ENCODE results near the gene AOC1.

AOC1 gene

GRCh38 chr7:150848111-150848510 is 4.2 kb upstream of the AOC1 start:
- no peaks in the 10 kb centered on the region for H3K9me3 ChIP-seq (ENCODE audit: control insufficient read depth, insufficient read depth, low read length)
- H3K9ac ChIP-seq (ENCODE audit: low read depth, low read length), result no peak overlapping the region
- H3K36me3 ChIP-seq (ENCODE audit: insufficient read depth, low read length), result no peaks in the 10 kb centered on the region
- H3K4me1 ChIP-seq (ENCODE audit: insufficient read depth, low read length), result no peaks in the 10 kb centered on the region

- H3K4me1 ChIP-seq (ENCODE audit: insufficient read depth, low read length), result no peaks in the 10 kb centered on the region
- H3K36me3 ChIP-seq (ENCODE audit: insufficient read depth, low read length), result no peaks in the 10 kb centered on the region
- H3K9ac ChIP-seq (ENCODE audit: low read depth, low read length), result no peak overlapping the region
- no peaks in the 10 kb centered on the region for H3K9me3 ChIP-seq (ENCODE audit: control insufficient read depth, insufficient read depth, low read length)
These were observed 3.7 kb upstream of the AOC1 start for GRCh38 chr7:150848561-150849115.

- Histone ChIP-seq H3K4me1 (ENCODE audit: insufficient read depth, low read length) (no peaks in the 10 kb centered on the region), H3K36me3 (ENCODE audit: insufficient read depth, low read length) (no peaks in the 10 kb centered on the region), H3K9ac (ENCODE audit: low read depth, low read length) (no peak overlapping the region), H3K9me3 (ENCODE audit: control insufficient read depth, insufficient read depth, low read length) (no peaks in the 10 kb centered on the region)
These were observed 3.0 kb upstream of the AOC1 start for GRCh38 chr7:150849204-150849775.

GRCh38 chr7:150850273-150850672 is 2.0 kb upstream of the AOC1 start:
- Histone ChIP-seq H3K9me3 (ENCODE audit: control insufficient read depth, insufficient read depth, low read length) (no peaks in the 10 kb centered on the region), H3K4me1 (ENCODE audit: insufficient read depth, low read length) (no peaks in the 10 kb centered on the region), H3K9ac (ENCODE audit: low read depth, low read length) (no peak overlapping the region), H3K36me3 (ENCODE audit: insufficient read depth, low read length) (no peaks in the 10 kb centered on the region)

GRCh38 chr7:150851492-150852370 is 586 bp upstream of the AOC1 start:
- no peak overlapping the region for H3K9ac ChIP-seq (ENCODE audit: low read depth, low read length)
- H3K36me3 ChIP-seq (ENCODE audit: insufficient read depth, low read length), result no peaks in the 10 kb centered on the region
- H3K9me3 ChIP-seq (ENCODE audit: control insufficient read depth, insufficient read depth, low read length), result no peaks in the 10 kb centered on the region
- H3K4me1 ChIP-seq (ENCODE audit: insufficient read depth, low read length), result no peaks in the 10 kb centered on the region

- H3K9me3 ChIP-seq (ENCODE audit: control insufficient read depth, insufficient read depth, low read length), result no peaks in the 10 kb centered on the region
- H3K9ac ChIP-seq (ENCODE audit: low read depth, low read length), result no peak overlapping the region
These were observed 2.0 kb downstream of the AOC1 start for GRCh38 chr7:150854066-150855000.

GRCh38 chr7:150855046-150855445 is 2.7 kb downstream of the AOC1 start:
- Histone ChIP-seq H3K36me3 (ENCODE audit: insufficient read depth, low read length) (no peaks in the 10 kb centered on the region), H3K4me1 (ENCODE audit: insufficient read depth, low read length) (no peaks in the 10 kb centered on the region), H3K9me3 (ENCODE audit: control insufficient read depth, insufficient read depth, low read length) (no peaks in the 10 kb centered on the region), H3K9ac (ENCODE audit: low read depth, low read length) (no peak overlapping the region)

More at GRCh38 chr7:150854066-150855000, 2.0 kb downstream of the AOC1 start:
- H3K4me1 ChIP-seq (ENCODE audit: insufficient read depth, low read length), result no peaks in the 10 kb centered on the region
- H3K36me3 ChIP-seq (ENCODE audit: insufficient read depth, low read length), result no peaks in the 10 kb centered on the region

GRCh38 chr7:150855476-150856302 is 3.4 kb downstream of the AOC1 start:
- Histone ChIP-seq H3K36me3 (ENCODE audit: insufficient read depth, low read length) (no peaks in the 10 kb centered on the region), H3K9me3 (ENCODE audit: control insufficient read depth, insufficient read depth, low read length) (no peaks in the 10 kb centered on the region), H3K9ac (ENCODE audit: low read depth, low read length) (no peak overlapping the region), H3K4me1 (ENCODE audit: insufficient read depth, low read length) (no peaks in the 10 kb centered on the region)

GRCh38 chr7:150856303-150857275 is 4.3 kb downstream of the AOC1 start:
- no peaks in the 10 kb centered on the region for H3K4me1 ChIP-seq (ENCODE audit: insufficient read depth, low read length)
- no peaks in the 10 kb centered on the region for H3K36me3 ChIP-seq (ENCODE audit: insufficient read depth, low read length)
- H3K9me3 ChIP-seq (ENCODE audit: control insufficient read depth, insufficient read depth, low read length), result no peaks in the 10 kb centered on the region
- H3K9ac ChIP-seq (ENCODE audit: low read depth, low read length), result no peak overlapping the region

- H3K9me3 ChIP-seq (ENCODE audit: control insufficient read depth, insufficient read depth, low read length), result no peaks in the 10 kb centered on the region
- no peaks in the 10 kb centered on the region for H3K4me1 ChIP-seq (ENCODE audit: insufficient read depth, low read length)
- H3K36me3 ChIP-seq (ENCODE audit: insufficient read depth, low read length), result no peaks in the 10 kb centered on the region
- no peak overlapping the region for H3K9ac ChIP-seq (ENCODE audit: low read depth, low read length)
These were observed 5.1 kb downstream of the AOC1 start for GRCh38 chr7:150857276-150858055.

- no peak overlapping the region for H3K9ac ChIP-seq (ENCODE audit: low read depth, low read length)
- no peaks in the 10 kb centered on the region for H3K9me3 ChIP-seq (ENCODE audit: control insufficient read depth, insufficient read depth, low read length)
- H3K4me1 ChIP-seq (ENCODE audit: insufficient read depth, low read length), result no peaks in the 10 kb centered on the region
- no peaks in the 10 kb centered on the region for H3K36me3 ChIP-seq (ENCODE audit: insufficient read depth, low read length)
These were observed 6.2 kb downstream of the AOC1 start for GRCh38 chr7:150858236-150859197.
